ENCODE data around the gene CUL7. TPM values are rescaled to one million over a fixed set of nuclear protein-coding genes. Genes with fewer than 3 reads are reported as not detected.
"Not testable (repeated sequence)": the region's sequence is repeated elsewhere in the genome, so short reads cannot be mapped to it uniquely, and the experiment has no call there.

The CUL7 gene
- total RNA-seq, 1 experiment from 2014 or later: 12.8 TPM

DNA sequence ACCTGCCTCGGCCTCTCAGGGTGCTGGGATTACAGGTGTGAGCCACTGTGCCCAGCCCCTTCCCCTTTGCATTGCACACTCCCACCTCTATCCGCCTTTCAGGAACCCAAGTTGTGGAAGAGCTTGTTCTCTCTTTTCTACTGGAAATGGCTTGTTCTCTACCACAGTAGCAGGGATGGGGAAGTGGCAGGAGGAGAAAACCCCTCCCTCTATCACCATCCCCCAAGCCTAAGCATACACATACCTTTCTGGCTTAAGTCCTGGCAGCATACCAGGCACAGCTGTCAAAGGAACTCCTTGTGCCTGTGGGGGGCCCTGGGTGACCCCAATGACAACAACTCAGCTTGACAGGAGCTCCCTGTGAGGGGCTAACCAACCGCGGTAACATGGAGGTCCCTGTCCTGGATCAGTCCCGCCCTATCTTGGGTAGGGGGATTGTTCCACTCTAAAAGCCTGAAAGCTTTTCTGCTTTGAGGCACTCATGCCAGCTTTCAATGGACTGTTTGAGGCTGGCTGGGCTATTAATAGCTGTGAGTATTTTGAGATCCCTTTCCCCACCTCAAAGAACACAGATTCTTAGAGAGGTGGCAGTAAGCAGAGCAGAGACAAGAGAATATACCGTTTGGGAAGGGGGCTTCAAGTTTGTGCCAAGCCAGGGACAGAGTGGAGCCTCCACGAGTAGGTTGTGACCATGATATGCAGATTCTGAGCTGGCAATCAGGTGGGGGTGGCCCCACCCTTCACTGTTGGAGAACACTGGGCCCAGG lies 37.3 kb downstream of the CUL7 start:
- DNase-seq (ENCODE audit: low spot score): no peak

DNA sequence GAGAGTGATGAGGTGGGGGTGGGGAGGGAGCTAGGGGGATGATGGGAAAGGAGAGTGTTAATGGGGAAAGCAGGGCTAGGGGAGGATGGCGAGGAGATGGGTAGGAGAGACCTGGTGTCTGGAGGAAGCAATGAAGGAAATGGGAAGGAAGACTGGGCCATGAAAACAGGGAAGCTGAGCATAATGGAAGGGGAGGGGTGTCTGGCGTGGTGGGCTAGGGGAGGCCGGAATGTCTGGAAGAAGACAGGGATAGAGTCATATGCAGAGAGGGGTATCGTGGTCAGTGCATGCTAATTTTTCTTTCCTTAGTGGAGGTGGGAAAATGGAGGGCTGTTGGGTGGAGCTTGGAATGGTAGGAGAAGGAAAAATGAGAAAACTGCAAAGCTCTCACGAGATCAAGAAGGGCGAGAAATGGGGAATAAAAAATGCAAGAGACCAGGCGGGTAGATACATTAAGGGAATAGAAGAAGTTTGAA lies 39.2 kb downstream of the CUL7 start:
- DNase-seq (ENCODE audit: low spot score): no peak

DNA sequence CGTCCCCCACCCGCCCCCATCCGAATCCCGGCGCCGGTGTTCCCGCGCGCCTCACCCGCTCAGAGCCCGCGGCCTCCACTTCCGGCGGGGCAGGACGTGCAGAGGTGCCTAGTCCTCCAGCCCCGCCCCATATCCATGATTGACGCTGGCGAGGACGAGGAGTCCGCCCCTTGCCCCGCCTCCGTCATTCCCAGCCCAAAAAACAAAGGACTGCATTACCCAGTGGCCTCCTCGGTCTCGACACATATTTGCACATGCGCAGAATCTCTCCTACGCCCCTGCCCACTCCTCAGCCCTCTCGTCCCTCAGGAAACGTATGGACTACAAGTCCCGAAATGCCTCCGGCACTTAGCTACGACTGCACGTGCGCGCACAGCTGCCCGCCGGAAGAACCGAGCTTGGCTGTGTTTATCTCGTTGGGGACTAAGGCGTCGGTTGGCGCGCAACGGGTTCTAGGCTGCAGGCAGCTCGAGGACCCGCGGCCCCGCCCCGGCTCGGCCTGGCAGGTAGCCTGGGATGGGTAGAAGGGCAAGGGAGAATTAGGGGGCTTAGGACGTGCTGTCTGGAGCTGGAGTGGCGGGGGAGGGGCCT lies 39.7 kb downstream of the CUL7 start, which contains the start of the genes KLHDC3 and MEA1:
TSS of gene KLHDC3 (plus strand) at position 407 of the 591 bp plus-strand sequence. CDS start 2,944 bp downstream, outside the sequence.
TSS of gene MEA1 (minus strand) at position 104 of the 591 bp plus-strand sequence. CDS start 133 bp downstream, outside the sequence.
- DNase-seq (ENCODE audit: low spot score): peak; percentile 100

DNA sequence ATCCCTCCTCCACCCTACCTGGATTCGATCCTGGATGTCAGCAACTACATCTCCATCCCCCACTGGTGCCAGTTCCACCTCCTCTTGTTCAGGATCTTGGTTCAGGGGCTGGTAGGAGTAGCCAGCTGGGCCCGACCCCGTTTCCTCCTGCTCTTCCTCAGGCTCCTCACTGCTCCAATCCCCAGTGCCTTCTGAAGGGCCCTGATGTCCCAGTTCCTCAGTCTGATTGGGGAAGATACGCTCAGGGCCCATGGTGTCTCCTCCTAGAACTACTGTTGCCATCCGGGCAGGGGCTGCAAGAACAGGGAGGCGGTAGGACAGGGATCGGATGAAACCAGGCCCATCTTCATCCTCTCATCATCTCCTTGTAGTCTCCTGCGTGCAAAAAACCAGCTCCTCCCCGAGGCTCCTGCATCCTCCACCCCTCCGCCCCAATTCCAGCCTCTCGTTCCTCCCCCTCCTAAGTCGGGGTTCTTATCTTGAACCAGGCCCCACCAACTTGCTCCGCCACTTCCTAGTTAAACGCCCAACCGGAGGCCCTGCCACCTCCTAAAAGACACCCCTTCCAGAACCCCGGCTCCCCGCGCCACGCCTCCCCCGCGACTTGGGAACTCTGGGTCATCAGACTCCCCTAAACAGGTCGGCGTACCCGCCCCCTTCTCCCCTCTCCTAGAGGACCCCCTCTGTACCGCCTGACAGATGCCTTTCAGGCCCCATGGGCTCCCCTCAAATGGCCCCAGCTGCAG lies 40.4 kb downstream of the CUL7 start:
- no peak for DNase-seq (ENCODE audit: low spot score)

DNA sequence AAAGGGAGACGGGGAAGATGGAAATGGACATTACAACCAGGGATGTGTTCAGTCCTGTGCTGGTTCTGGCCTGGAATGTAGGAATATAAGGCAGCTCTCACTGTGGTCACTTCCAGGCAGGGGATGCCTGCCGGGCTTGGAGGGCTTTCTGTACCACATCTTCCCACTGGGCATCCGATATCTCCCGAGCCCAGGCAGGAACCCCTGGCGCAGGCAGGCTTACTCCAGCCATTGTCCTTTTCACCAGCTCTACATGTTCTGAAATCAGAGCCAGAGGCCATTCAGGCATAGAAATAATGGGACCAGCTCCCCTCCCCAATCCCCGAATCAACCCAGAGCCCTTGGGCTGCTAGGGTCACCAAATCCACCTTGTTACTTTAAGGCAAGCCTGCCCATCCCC lies 41.3 kb downstream of the CUL7 start:
- DNase-seq (ENCODE audit: low spot score): no peak

DNA sequence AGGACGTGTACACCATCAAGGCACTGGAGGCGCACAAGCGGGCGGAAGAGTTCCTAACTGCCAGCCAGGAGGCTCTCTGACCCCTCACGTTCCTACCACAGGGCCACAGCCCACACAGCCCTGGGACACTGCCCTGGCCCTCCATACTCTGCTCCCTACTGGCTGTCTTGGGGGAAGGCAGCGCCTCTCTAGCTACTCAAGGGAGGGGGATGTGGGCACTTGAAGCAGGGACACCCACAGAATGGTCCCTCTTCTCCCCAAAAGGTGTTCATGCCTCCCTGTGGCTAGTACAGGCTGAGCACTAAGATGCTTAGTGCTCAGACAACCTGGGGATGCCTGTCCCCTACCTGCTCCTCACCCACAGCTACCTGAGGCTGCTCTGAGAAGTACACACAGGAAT lies 42.4 kb downstream of the CUL7 start:
- DNase-seq (ENCODE audit: low spot score): no peak

DNA sequence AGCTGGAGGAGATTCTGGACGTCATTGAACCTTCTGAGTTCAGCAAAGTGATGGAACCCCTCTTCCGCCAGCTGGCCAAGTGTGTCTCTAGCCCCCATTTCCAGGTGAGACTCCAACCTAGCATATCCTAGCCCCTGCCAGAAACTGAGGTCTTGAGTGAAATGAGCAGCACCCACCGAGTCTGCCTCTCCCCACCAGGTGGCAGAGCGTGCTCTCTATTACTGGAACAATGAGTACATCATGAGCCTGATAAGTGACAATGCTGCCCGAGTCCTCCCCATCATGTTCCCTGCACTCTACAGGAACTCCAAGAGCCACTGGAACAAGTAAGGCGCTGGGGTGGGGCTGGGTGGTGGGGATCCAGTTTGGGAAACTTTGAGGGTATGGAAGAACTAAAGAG lies 44.5 kb downstream of the CUL7 start:
- peak; percentile 48 for DNase-seq (ENCODE audit: low spot score)

DNA sequence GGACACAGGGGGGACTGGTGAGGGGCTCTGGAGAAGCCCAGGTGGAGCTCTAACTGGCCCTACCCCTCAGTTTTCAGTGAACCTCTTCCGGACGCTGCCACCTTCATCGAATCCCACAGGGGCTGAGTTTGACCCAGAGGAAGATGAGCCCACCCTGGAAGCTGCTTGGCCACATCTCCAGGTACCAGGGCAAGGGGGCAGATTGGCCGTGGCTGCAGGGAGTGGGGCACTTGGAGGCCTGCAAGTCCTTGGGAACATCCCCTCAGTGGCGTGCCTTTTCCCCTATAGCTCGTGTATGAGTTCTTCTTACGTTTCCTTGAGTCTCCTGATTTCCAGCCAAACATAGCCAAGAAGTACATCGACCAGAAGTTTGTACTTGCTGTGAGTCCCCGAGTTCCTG lies 46.5 kb downstream of the CUL7 start:
- DNase-seq (ENCODE audit: low spot score): no peak

DNA sequence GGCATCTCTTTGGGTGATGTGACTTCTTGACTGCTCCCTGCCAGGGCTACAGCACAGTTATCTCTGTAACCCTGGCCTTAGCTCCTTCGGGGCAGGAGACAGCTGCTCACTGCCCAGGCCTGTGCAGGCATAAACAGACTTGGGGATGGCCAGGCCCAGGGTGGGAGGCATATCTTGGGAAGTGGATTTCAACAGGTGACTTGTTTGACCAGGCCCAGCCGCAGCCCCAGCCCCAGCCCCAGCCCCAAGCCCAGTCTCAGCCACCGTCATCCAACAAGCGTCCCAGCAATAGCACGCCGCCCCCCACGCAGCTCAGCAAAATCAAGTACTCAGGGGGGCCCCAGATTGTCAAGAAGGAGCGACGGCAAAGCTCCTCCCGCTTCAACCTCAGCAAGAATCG lies 47.4 kb downstream of the CUL7 start:
- DNase-seq (ENCODE audit: low spot score): no peak

DNA sequence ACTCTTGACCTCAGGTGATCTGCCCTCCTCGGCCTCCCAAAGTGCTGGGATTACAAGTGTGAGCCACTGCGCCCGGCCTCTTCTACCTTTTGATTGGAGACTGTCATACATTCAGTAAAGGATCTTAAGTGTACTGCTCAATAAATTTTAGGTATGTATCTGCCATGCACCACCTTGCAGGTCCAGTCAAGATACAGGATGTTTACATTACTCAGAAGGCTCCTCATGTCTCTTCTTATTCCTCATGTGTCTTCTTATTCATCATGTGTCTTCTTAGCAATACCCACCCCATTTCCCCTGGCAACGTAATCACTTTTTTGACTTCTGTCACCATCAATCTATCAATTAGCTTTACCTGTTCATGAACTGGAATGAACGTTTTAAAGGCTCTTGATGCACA lies 47.8 kb downstream of the CUL7 start:
- DNase-seq (ENCODE audit: low spot score): no peak

DNA sequence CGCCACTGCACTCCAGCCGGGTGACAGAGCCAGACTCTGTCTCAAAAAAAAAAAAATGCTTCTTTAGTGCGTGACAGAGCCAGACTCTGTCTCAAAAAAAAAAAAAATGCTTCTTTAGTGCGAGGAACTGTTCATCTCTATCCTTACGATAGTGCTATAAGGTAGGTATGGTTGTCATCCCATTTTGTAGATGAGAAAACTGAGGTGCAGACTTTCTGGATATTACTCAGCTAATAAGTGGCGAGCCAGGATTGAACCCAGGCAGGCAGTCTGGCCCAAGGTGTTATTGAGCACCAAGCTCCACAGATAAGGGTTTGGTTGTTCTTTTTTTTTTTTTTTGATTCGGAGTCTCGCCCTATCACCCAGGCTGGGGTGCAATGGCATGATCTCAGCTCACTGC lies 51.8 kb downstream of the CUL7 start:
- DNase-seq (ENCODE audit: low spot score): no peak

DNA sequence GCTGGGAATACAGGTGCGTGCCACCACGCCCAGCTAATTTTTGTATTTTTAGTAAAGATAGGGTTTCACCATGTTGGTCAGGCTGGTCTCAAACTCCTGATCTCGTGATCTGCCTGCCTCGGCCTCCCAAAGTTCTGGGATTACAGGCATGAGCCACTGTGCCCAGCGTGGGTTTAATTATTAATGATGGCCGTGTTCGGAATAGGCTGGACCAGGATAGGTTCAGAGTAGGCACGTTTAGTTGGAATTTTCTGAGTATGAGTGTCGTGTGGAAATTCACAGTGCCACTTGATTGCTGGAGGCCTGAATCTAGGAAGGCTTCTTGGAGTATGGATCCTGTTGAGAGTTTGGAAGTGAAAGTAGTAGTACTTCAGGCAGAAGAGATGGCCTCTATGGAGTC lies 55.4 kb downstream of the CUL7 start:
- not testable (repeated sequence) for DNase-seq (ENCODE audit: low spot score)

DNA sequence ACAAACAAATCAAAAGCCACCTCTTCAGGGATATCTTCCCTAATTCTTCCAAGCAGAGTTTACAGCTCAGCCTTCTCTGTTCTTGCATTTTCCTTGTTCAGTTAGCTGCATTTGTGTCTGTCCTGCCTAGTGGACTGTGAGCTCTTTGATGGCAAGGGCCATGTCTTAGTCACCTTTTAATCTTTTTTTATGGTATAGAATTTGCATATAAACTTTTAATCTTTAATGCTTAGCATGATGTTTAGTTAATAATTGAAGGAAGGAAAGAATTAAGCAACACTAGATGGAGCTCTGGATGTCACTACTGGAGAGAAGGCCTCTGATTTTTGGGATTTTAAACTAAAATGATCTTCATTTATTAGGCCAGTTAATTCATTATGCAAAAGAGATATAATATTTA lies 57.1 kb downstream of the CUL7 start:
- DNase-seq (ENCODE audit: low spot score): no peak

DNA sequence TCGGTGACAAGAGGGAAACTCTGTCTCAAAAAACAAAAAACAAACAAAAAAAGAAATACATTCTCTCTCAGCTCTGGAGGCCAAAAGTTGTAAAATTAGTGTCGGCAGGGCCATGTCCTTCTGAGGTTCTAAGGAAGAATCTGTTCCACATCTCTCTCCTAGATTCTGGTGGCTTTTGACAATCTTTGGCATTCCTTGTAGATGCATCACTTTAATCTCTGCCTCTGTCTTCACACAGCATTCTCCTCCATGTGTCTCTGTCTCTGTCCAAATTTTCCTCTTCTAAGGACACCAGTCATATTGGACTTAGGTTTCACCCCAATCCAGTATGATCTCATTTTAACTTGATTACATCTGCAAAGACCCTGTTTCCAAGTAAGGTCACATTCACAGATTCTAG lies 60.2 kb downstream of the CUL7 start:
- DNase-seq (ENCODE audit: low spot score): no peak

DNA sequence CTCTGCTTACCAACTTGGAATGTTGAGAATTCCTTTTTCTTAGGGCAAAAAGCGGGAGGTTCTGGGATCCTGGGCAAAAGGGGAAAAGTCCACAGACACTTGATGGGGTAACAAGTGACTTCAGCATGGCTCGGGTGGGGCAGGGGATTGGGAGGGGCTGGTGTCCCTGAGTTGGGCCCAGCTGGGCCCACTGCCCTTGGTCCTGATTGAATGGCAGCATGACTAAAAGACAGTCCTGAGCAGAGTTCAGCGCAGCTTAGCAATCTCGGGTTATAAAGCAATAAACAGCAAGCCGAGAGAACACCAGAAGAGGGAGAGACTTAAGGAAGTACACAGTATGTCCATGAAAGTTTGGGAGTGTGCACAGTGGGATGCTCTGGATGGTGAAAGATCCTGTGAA lies 63.7 kb downstream of the CUL7 start:
- DNase-seq (ENCODE audit: low spot score): no peak

DNA sequence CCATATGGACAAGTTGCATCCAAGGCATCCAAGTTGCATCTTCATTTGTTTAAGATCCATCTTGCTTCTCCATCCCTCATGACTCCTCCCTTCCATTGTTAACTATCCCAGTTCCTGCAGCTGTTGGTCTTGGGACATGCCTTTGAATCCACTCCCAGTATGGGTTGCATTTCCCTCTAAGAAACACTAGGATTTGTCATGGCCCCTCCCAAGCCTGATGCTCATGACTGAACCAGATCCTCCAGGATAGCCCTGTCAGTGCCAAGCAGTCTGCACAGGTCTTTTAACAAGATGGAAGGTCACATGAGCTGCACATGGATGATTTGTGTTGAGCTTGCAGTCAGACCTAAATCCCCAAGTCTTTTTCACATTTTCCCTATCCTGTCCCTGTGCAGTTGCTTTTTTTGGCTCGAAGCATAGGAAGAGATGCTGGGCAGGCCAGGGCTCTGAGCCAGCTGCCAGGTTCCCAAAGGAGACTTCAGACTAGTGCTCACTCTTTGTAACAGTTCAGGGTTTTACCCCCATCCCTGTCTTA lies 65.1 kb downstream of the CUL7 start:
- DNase-seq (ENCODE audit: low spot score): no peak

Other genes starting within 250 kb of the CUL7 start
- 188 and 203 TPM in 2 replicates for gene RPL7L1, start 174.2 kb downstream of the CUL7 start, total RNA-seq (2014; rRNA removed; shearing (Covaris generic))
- not detected in 2 replicates for gene PTCRA, start 137.8 kb downstream of the CUL7 start, total RNA-seq (2014; rRNA removed; shearing (Covaris generic))
- 34.0 and 50.6 TPM in 2 replicates for gene CNPY3, start 124.4 kb downstream of the CUL7 start, total RNA-seq (2014; rRNA removed; shearing (Covaris generic))
- gene GNMT, start 93.1 kb downstream of the CUL7 start, total RNA-seq (2014; rRNA removed; shearing (Covaris generic)): not detected in 2 replicates
- 39.2 and 45.8 TPM in 2 replicates for gene PEX6, start 74.7 kb downstream of the CUL7 start, total RNA-seq (2014; rRNA removed; shearing (Covaris generic))
- 61.1 and 70.8 TPM in 2 replicates for gene PPP2R5D, start 69.3 kb downstream of the CUL7 start, total RNA-seq (2014; rRNA removed; shearing (Covaris generic))
- gene MEA1, start 39.9 kb downstream of the CUL7 start, total RNA-seq (2014; rRNA removed; shearing (Covaris generic)): 154 and 171 TPM in 2 replicates
- gene KLHDC3, start 39.6 kb downstream of the CUL7 start, total RNA-seq (2014; rRNA removed; shearing (Covaris generic)): 77.4 and 95.0 TPM in 2 replicates
- gene RRP36, start 32.2 kb downstream of the CUL7 start, total RNA-seq (2014; rRNA removed; shearing (Covaris generic)): 204 and 205 TPM in 2 replicates
- 53.7 and 63.2 TPM in 2 replicates for gene MRPL2, start 5.6 kb upstream of the CUL7 start, total RNA-seq (2014; rRNA removed; shearing (Covaris generic))
- gene KLC4, start 5.8 kb upstream of the CUL7 start, total RNA-seq (2014; rRNA removed; shearing (Covaris generic)): 11.6 and 21.7 TPM in 2 replicates
- 46.0 and 57.7 TPM in 2 replicates for gene PTK7, start 22.5 kb upstream of the CUL7 start, total RNA-seq (2014; rRNA removed; shearing (Covaris generic))
- 11.0 and 12.8 TPM in 2 replicates for gene SRF, start 117.4 kb upstream of the CUL7 start, total RNA-seq (2014; rRNA removed; shearing (Covaris generic))
- 18.2 and 18.5 TPM in 2 replicates for gene CUL9, start 128.3 kb upstream of the CUL7 start, total RNA-seq (2014; rRNA removed; shearing (Covaris generic))
- gene DNPH1, start 175.6 kb upstream of the CUL7 start, total RNA-seq (2014; rRNA removed; shearing (Covaris generic)): 110 and 147 TPM in 2 replicates
- gene TTBK1, start 189.6 kb upstream of the CUL7 start, total RNA-seq (2014; rRNA removed; shearing (Covaris generic)): not detected in 2 replicates
- not detected in 2 replicates for gene SLC22A7, start 244.4 kb upstream of the CUL7 start, total RNA-seq (2014; rRNA removed; shearing (Covaris generic))

Measured in H4 (cell line).